GM21526 (cell line): Measurements from ENCODE around the gene SZRD1.

ENCODE experiments used
- ATAC-seq: cut with Tn5 transposase; IDR thresholded peaks from one replicate; pipeline ENCODE4 v1.9.1; 2021; ENCODE audit warnings: moderate library complexity; ENCODE audit not compliant: unreplicated experiment, low FRiP score

The SZRD1 gene

DNA sequence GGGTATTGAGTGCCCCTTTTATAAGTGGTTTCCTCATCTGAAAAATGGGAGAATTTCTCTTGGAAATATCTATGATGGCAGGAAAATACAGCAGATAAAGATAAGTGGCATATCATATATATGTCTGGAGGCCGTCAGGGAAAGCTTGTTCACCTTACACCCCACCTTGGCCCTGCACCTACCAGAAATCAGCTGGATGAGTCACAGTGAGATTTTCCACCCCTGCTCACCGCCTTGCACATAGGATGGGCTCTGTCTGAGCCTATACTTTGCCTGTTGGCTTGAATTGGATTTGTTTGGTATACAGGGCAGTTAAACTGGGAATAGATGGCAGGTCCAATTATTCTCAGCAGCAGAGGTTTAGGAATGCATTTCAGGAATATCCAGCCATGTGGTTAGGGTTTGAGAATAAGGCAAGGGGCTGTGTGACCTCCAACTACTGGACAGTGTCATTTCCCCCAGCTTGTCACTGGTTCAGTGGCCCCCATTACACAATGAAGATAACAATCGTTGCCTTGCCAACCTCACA is 70.0 kb downstream of the SZRD1 start, which contains the start of gene SPATA21:
SPATA21 (minus strand) TSS at position 479 of the 529 bp plus-strand sequence. CDS start 6,053 bp downstream, outside the sequence.
- no peak for ATAC-seq

DNA sequence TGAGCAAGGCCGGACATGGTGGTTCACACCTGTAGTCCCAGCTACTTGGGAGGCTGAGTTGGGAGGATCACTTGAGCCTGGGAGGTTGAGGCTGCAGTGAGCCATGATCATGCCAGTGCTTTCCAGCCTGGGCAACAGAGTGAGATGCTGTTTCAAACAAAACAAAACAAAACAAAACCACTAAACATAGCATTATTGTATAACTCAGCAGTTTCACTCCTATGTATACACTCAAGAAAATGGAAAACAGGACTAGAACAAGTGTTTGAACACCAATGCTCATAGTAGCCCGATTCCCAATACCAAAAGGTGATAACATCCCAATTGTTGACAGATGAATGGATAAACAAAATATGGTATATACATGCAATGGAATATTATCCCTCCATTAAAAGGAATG is 71.5 kb downstream of the SZRD1 start:
- no peak for ATAC-seq

DNA sequence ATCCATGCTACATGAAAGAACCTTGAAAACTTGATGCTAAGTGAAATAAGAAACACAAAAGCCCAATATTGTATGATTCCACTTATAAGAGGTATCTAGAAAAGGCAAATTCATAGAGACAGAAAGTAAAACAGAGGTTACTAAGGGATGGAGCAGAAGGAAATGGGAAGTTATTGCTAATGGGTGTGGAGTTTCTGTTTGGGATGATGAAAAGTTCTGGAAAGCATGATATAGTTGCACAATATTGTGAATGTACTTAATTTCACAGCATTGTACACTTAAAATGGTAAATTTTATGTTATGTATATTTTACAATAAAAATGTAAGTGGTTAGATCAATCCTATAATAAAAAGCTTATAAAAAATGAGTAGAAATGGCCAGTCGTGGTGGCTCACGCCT is 71.9 kb downstream of the SZRD1 start:
- no peak for ATAC-seq

DNA sequence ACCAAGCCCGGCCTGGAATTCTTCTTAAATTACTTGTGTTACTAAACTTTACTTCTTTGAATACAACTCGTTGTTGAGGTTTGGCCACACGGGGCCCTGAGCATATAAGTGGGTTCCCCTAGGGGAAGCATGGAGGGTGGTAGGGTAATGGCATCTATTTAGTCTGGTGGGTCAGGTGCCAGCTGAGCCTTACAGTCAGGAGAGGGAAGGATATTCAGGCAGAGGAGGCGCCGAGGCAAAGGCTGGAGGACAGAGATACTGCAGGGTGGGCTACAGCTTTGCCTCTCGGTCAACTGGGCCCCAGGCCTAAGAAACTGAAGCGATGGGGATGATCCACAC is 73.1 kb downstream of the SZRD1 start:
- no peak for ATAC-seq

GRCh38 chr1:16440470-16441281 is 73.6 kb downstream of the SZRD1 start, which contains the start of gene NECAP2:
NECAP2 (plus strand) TSS chr1:16440724; CDS start chr1:16440762, 38 bp downstream.
- peak; percentile 85 for ATAC-seq

DNA sequence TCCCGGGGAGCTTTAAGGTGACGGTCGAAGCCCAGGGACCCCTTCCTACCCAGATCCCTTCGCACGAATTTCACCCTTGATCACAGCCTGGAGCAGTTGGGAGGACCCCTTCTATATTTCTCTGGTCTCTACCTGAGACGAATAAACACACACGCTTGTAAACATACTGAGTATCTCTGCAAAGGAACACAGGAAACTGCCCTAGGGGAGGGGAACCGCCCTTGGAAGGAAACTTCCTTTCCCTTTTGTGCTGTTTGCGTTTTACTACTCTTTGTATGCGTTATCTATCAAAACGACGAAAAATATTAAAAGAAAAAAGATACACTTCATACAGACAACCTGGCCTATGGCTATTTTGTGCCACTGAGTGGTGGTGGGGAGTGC is 74.2 kb downstream of the SZRD1 start:
- ATAC-seq, result no peak

DNA sequence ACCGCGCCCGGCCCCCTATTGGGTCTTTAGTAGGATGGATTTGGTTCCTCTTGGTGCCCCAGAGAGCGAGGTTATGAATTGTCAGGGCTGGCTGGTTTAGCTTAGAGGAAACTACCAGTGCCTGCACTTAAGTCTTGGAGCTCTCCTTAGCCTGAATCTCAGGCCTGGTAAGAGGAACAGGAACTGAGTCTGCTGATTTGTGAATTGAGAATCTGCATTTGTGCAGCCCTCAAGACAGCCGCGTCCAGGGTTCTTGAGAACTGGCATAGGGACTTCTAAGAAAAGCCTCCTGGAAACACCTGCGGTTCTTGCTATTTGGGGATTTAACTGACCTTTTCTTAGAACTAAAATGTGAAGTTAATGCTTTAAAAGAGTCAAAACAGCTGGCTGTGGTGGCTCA is 75.2 kb downstream of the SZRD1 start:
- no peak for ATAC-seq

GRCh38 chr1:16442941-16443340 is 75.9 kb downstream of the SZRD1 start:
- ATAC-seq, result no peak

GRCh38 chr1:16443975-16444770 is 77.1 kb downstream of the SZRD1 start:
- no peak for ATAC-seq

DNA sequence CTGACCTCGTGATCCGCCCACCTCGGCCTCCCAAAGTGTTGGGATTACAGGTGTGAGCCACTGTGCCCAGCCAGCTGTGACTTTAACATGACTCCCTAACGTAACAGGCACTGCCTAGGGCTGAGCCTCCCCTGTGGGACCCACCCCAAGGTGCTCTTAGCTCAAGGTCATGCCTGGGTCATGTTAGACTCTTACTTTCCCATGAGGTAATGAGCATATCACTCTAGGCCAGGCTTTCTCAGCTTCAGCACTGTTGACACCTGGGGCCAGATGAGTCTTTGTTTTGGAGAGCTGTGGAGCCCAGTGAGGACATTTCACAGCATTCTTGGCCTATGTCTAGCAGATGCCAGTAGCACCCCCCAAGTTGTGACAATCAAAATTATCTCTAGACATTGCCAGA is 78.0 kb downstream of the SZRD1 start:
- ATAC-seq, result no peak

GRCh38 chr1:16446116-16446515 is 79.1 kb downstream of the SZRD1 start:
- no peak for ATAC-seq

DNA sequence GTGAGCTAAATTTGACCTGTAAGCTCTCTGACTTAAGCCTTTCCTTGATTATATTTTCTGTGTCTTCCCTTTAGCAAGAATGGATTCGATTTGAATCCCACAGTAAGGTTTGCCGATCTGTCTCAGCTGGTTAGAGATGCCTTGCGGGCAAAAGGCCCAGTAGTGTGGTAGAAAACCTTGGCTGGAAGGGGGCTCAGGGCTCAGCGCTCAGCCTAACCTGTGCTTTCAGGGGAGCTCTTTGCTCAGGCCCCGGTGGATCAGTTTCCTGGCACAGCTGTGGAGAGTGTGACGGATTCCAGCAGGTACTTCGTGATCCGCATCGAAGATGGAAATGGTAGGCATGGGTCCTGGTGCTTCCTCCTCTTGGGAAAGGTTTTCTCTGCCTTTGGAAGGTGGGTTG is 80.6 kb downstream of the SZRD1 start:
- no peak for ATAC-seq
